Calu3 (cell line): ENCODE data around the gene PCNX1. TPM values are rescaled to one million over a fixed set of nuclear protein-coding genes. Genes with fewer than 3 reads are reported as not detected.

Source experiments
- BruUV-seq: library from RNA; stranded (reverse); fragments of 400-500 nt; replicated peaks from 2 replicates; lab custom pipeline; 2021; lab: Mats Ljungman, UMichigan
- CTCF ChIA-PET: fragments of 300-600 bp; sonication (Branson Sonifier 250); formaldehyde crosslinking; loops from one replicate; lab custom pipeline; 2022; ENCODE audit warnings: antibody characterized with exemption; lab: Charles Lee
- DNase-seq: peaks from one replicate; pipeline ENCODE4 v3.0.0; 2022
- H3K27ac Mint-ChIP-seq: one replicate; pipeline ENCODE4 v1.8.0; 2022; ENCODE audit warnings: mixed read lengths; ENCODE audit not compliant: unreplicated experiment
- H3K27me3 Mint-ChIP-seq: one replicate; pipeline ENCODE4 v1.8.0; 2022; ENCODE audit warnings: mixed read lengths; ENCODE audit not compliant: unreplicated experiment
- H3K36me3 Mint-ChIP-seq: one replicate; pipeline ENCODE4 v1.8.0; 2022; ENCODE audit warnings: mild to moderate bottlenecking, moderate library complexity, mixed read lengths; ENCODE audit not compliant: insufficient read depth, unreplicated experiment
- H3K4me1 Mint-ChIP-seq: one replicate; pipeline ENCODE4 v1.8.0; 2022; ENCODE audit warnings: mild to moderate bottlenecking, low read depth, mixed read lengths; ENCODE audit not compliant: unreplicated experiment
- H3K4me3 Mint-ChIP-seq: one replicate; pipeline ENCODE4 v1.8.0; 2022; ENCODE audit warnings: mild to moderate bottlenecking, low read depth, moderate library complexity, mixed read lengths; ENCODE audit not compliant: unreplicated experiment
- H3K9me3 Mint-ChIP-seq: one replicate; pipeline ENCODE4 v1.8.0; 2022; ENCODE audit warnings: low read depth, mixed read lengths; ENCODE audit not compliant: unreplicated experiment
- intact Hi-C: fragments of 100-400 bp; cut with micrococcal nuclease; formaldehyde crosslinking; loops from one replicate; pipeline ENCODE4 v1.10.0; 2022; ENCODE audit not compliant: unreplicated experiment
- total RNA-seq: library from RNA; stranded (reverse); gene quantifications from 2 replicates; pipeline ENCODE4 v1.2.3, GENCODE V29; 2022
- TF ChIP-seq, protein P1 (sequence below): fragments of 200-600 bp; IDR thresholded peaks from one replicate; pipeline ENCODE4 v1.8.0; 2022; ENCODE audit warnings: antibody characterized with exemption; ENCODE audit not compliant: unreplicated experiment

Gene PCNX1
- total RNA-seq, 1 experiment from 2014 or later: 34.1 TPM

- intact Hi-C loops: no loop called here
- Mint-ChIP-seq H3K9me3 (no peaks in the 10 kb centered on the region), H3K27me3 (no peaks in the 10 kb centered on the region), H3K4me3 (no peak overlapping the region), H3K27ac (no peak overlapping the region), H3K4me1 (no peaks in the 10 kb centered on the region), H3K36me3 (no peaks in the 10 kb centered on the region)
- no TSS peak for BruUV-seq
- TF ChIP-seq, protein P1, sequence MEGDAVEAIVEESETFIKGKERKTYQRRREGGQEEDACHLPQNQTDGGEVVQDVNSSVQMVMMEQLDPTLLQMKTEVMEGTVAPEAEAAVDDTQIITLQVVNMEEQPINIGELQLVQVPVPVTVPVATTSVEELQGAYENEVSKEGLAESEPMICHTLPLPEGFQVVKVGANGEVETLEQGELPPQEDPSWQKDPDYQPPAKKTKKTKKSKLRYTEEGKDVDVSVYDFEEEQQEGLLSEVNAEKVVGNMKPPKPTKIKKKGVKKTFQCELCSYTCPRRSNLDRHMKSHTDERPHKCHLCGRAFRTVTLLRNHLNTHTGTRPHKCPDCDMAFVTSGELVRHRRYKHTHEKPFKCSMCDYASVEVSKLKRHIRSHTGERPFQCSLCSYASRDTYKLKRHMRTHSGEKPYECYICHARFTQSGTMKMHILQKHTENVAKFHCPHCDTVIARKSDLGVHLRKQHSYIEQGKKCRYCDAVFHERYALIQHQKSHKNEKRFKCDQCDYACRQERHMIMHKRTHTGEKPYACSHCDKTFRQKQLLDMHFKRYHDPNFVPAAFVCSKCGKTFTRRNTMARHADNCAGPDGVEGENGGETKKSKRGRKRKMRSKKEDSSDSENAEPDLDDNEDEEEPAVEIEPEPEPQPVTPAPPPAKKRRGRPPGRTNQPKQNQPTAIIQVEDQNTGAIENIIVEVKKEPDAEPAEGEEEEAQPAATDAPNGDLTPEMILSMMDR: no peak
- CTCF ChIA-PET: no interaction called here
- no peak for DNase-seq
Measured at GRCh38 chr14:71089971-71090370, 182.7 kb downstream of the PCNX1 start.

- no peaks in the 10 kb centered on the region for H3K4me1 Mint-ChIP-seq
- no peaks in the 10 kb centered on the region for H3K9me3 Mint-ChIP-seq
- no peak overlapping the region for H3K27ac Mint-ChIP-seq
- H3K36me3 Mint-ChIP-seq: no peaks in the 10 kb centered on the region
- intact Hi-C loops: no loop called here
- CTCF ChIA-PET: no interaction called here
- no peak overlapping the region for H3K4me3 Mint-ChIP-seq
- TF ChIP-seq, protein P1: no peak
- BruUV-seq: no TSS peak
- DNase-seq: no peak
- H3K27me3 Mint-ChIP-seq: no peaks in the 10 kb centered on the region
Measured at GRCh38 chr14:71094722-71095121, 187.5 kb downstream of the PCNX1 start.

GRCh38 chr14:71096947-71097346, 189.7 kb downstream of the PCNX1 start:
- TF ChIP-seq, protein P1: no peak
- H3K4me1 Mint-ChIP-seq: peaks cover 12% of the 10 kb centered on the region
- H3K4me3 Mint-ChIP-seq: no peak overlapping the region
- no peaks in the 10 kb centered on the region for H3K9me3 Mint-ChIP-seq
- no peak for DNase-seq
- CTCF ChIA-PET: no interaction called here
- intact Hi-C loops: no loop called here
- H3K36me3 Mint-ChIP-seq: no peaks in the 10 kb centered on the region
- H3K27ac Mint-ChIP-seq: no peak overlapping the region
- H3K27me3 Mint-ChIP-seq: no peaks in the 10 kb centered on the region
- BruUV-seq: no TSS peak

DNA sequence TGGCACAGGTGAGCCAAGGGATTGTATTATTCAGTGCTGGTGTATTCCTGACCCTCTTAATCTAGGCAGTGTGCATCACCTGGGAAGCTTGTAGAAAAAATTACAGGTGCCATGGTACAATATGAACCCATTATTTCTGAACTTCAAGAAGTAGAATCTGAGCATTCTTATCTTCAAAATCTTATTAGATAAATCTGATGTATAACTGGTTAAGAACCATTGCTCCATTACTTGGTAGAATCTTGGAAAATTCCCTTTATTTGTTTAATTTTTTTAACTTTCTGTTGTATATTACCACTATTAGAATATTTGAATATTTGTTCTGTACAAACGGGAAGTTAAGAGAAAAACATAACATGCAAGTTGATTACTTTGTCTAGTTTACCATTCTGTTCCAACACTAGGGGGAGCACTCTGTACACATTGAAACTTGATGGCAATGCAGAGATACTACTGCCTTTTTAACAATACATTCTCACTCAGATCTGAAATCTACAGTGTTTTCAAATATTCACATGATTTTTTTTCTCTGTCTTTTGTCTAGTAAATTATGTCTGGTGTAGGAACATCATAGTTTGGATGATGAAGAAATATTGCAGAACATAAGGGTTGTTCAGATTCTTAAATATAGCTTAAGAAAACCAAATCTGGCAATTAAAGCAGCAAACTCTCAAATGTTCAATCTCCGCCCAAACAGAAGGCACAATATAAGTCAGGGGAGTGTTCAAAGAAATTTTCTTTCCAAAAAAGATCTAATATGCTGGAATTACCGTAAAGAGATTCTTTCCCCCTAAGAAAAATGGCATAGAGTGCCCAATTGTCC, 196.6 kb downstream of the PCNX1 start:
- H3K27me3 Mint-ChIP-seq: no peaks in the 10 kb centered on the region
- H3K27ac Mint-ChIP-seq: no peak overlapping the region
- peaks cover 12% of the 10 kb centered on the region for H3K4me1 Mint-ChIP-seq
- H3K4me3 Mint-ChIP-seq: no peak overlapping the region
- peaks cover 5% of the 10 kb centered on the region for H3K36me3 Mint-ChIP-seq
- BruUV-seq: no TSS peak
- DNase-seq: peak; percentile 46
- CTCF ChIA-PET: interaction anchor here (0.7 to 1.9 kb wide), 3 partner anchors 10 to 752 kb away, joined by 3 to 6 read pairs (median 3); no protein-coding TSS in a partner anchor
- TF ChIP-seq, protein P1: peak; percentile 42
- no peaks in the 10 kb centered on the region for H3K9me3 Mint-ChIP-seq
- intact Hi-C loops: loop anchor here (1.0 kb wide), 1 partner anchor 649 kb away; no protein-coding TSS in a partner anchor
